ENCODE data around the gene APOB. TPM values are rescaled to one million over a fixed set of nuclear protein-coding genes. Genes with fewer than 3 reads are reported as not detected.

APOB gene
- total RNA-seq, 1 experiment from 2014 or later, result not detected

- in situ Hi-C loops (cut with HindIII; ENCODE audit: low pct_unique_long_range_greater_than_20kb, low sequenced_read_pairs), result no loop called here
Observed at GRCh38 chr2:21011453-21011852, 32.4 kb downstream of the APOB start.

GRCh38 chr2:21010813-21011439, 32.9 kb downstream of the APOB start:
- in situ Hi-C loops (cut with HindIII; ENCODE audit: low pct_unique_long_range_greater_than_20kb, low sequenced_read_pairs), result no loop called here
- DNase-seq (ENCODE audit: low read depth), result no peak

More at GRCh38 chr2:21011453-21011852, 32.4 kb downstream of the APOB start:
- DNase-seq (ENCODE audit: low read depth), result no peak

- no peak for DNase-seq (ENCODE audit: low read depth)
- in situ Hi-C loops (cut with HindIII; ENCODE audit: low pct_unique_long_range_greater_than_20kb, low sequenced_read_pairs), result no loop called here
Observed at GRCh38 chr2:21009662-21010225, 34.1 kb downstream of the APOB start.

- in situ Hi-C loops (cut with HindIII; ENCODE audit: low pct_unique_long_range_greater_than_20kb, low sequenced_read_pairs), result no loop called here
- no peak for DNase-seq (ENCODE audit: low read depth)
Observed at GRCh38 chr2:21008790-21009661, 34.8 kb downstream of the APOB start.

GRCh38 chr2:21008014-21008789, 35.7 kb downstream of the APOB start:
- no peak for DNase-seq (ENCODE audit: low read depth)
- in situ Hi-C loops (cut with HindIII; ENCODE audit: low pct_unique_long_range_greater_than_20kb, low sequenced_read_pairs), result no loop called here

- in situ Hi-C loops (cut with HindIII; ENCODE audit: low pct_unique_long_range_greater_than_20kb, low sequenced_read_pairs), result no loop called here
- DNase-seq (ENCODE audit: low read depth), result no peak
Observed at GRCh38 chr2:21007129-21008013, 36.5 kb downstream of the APOB start.

GRCh38 chr2:21006423-21007128, 37.3 kb downstream of the APOB start:
- DNase-seq (ENCODE audit: low read depth), result no peak
- in situ Hi-C loops (cut with HindIII; ENCODE audit: low pct_unique_long_range_greater_than_20kb, low sequenced_read_pairs), result no loop called here

GRCh38 chr2:21005700-21006422, 38.0 kb downstream of the APOB start:
- no peak for DNase-seq (ENCODE audit: low read depth)
- in situ Hi-C loops (cut with HindIII; ENCODE audit: low pct_unique_long_range_greater_than_20kb, low sequenced_read_pairs), result no loop called here

GRCh38 chr2:21005111-21005699, 38.7 kb downstream of the APOB start:
- in situ Hi-C loops (cut with HindIII; ENCODE audit: low pct_unique_long_range_greater_than_20kb, low sequenced_read_pairs), result no loop called here
- no peak for DNase-seq (ENCODE audit: low read depth)

- in situ Hi-C loops (cut with HindIII; ENCODE audit: low pct_unique_long_range_greater_than_20kb, low sequenced_read_pairs), result no loop called here
- DNase-seq (ENCODE audit: low read depth), result no peak
Observed at GRCh38 chr2:21004181-21004572, 39.7 kb downstream of the APOB start.

- no peak for DNase-seq (ENCODE audit: low read depth)
- in situ Hi-C loops (cut with HindIII; ENCODE audit: low pct_unique_long_range_greater_than_20kb, low sequenced_read_pairs), result no loop called here
Observed at GRCh38 chr2:21003572-21004180, 40.2 kb downstream of the APOB start.

GRCh38 chr2:21002814-21003192, 41.1 kb downstream of the APOB start:
- no peak for DNase-seq (ENCODE audit: low read depth)
- in situ Hi-C loops (cut with HindIII; ENCODE audit: low pct_unique_long_range_greater_than_20kb, low sequenced_read_pairs), result no loop called here

- in situ Hi-C loops (cut with HindIII; ENCODE audit: low pct_unique_long_range_greater_than_20kb, low sequenced_read_pairs), result no loop called here
- no peak for DNase-seq (ENCODE audit: low read depth)
Observed at GRCh38 chr2:21001988-21002813, 41.7 kb downstream of the APOB start.

GRCh38 chr2:21001225-21001946, 42.5 kb downstream of the APOB start:
- in situ Hi-C loops (cut with HindIII; ENCODE audit: low pct_unique_long_range_greater_than_20kb, low sequenced_read_pairs), result no loop called here
- DNase-seq (ENCODE audit: low read depth), result no peak
